Measurements from ENCODE around the gene CD3E. TPM values are rescaled to one million over a fixed set of nuclear protein-coding genes. Genes with fewer than 3 reads are reported as not detected.
A peak's percentile ranks its signal among the peaks of the same experiment; 100 is the strongest.

The CD3E gene
- total and polyA plus RNA-seq, 2 of the 13 experiments (the other 11 are each of a cell fraction or from before 2014, with no cell fraction given): not detected

- no peak for TF ChIP-seq ZBTB39 (CRISPR knock-in tag; IDR thresholded peaks at IDR 0.05)
- no peak for TF ChIP-seq CHCHD3 (CRISPR knock-in tag; IDR thresholded peaks at IDR 0.05)
- TF ChIP-seq THRA (CRISPR knock-in tag; IDR thresholded peaks at IDR 0.05; ENCODE audit: borderline replicate concordance): no peak
- no peak for TF ChIP-seq ISL2 (CRISPR knock-in tag; IDR thresholded peaks at IDR 0.05)
- TF ChIP-seq ZNF142 (CRISPR knock-in tag; IDR thresholded peaks at IDR 0.05): no peak
- TF ChIP-seq JDP2 (CRISPR knock-in tag; IDR thresholded peaks at IDR 0.05; ENCODE audit: borderline replicate concordance): no peak
- peak; percentile 65 for TF ChIP-seq TBX2 (CRISPR knock-in tag; IDR thresholded peaks at IDR 0.05; ENCODE audit: borderline replicate concordance)
- TF ChIP-seq ZNF235 (CRISPR knock-in tag; IDR thresholded peaks at IDR 0.05; ENCODE audit: borderline replicate concordance): no peak
- no peak for TF ChIP-seq CREBL2 (CRISPR knock-in tag; IDR thresholded peaks at IDR 0.05; ENCODE audit: borderline replicate concordance)
- no peak for TF ChIP-seq CAMTA2 (CRISPR knock-in tag; IDR thresholded peaks at IDR 0.05; ENCODE audit: borderline replicate concordance)
- no peak for TF ChIP-seq GTF2F1 (IDR thresholded peaks at IDR 0.05; ENCODE audit: low read length)
- TF ChIP-seq NPAS2 (CRISPR knock-in tag; IDR thresholded peaks at IDR 0.05; ENCODE audit: borderline replicate concordance): no peak
- no peak for TF ChIP-seq ZFP36L1 (CRISPR knock-in tag; IDR thresholded peaks at IDR 0.05)
- 0 out of 2 replicates have a peak, but pooled peaks have one; percentile 31 for TF ChIP-seq ZNF335 (CRISPR knock-in tag; IDR thresholded peaks at IDR 0.05)
- TF ChIP-seq ZNF33B (CRISPR knock-in tag; IDR thresholded peaks at IDR 0.05): no peak
- TF ChIP-seq HIVEP1 (CRISPR knock-in tag; IDR thresholded peaks at IDR 0.05): no peak; the same call in 1 of the 2 replicates
- no peak for TF ChIP-seq RFX5 (IDR thresholded peaks at IDR 0.05; ENCODE audit: low read depth, low read length)
- TF ChIP-seq SRSF4 (IDR thresholded peaks at IDR 0.05; ENCODE audit: low read depth, low read length, poor library complexity, severe bottlenecking): no peak
These were observed 40.6 kb upstream of the CD3E start, which contains the start of gene MPZL2 (continued) for GRCh38 chr11:118263695-118264568.
